HG03521 (cell line): ENCODE results near the gene DOCK3.
"Not testable (repeated sequence)": the region's sequence is repeated elsewhere in the genome, so short reads cannot be mapped to it uniquely, and the experiment has no call there.

Source experiments
- ATAC-seq: cut with Tn5 transposase; IDR thresholded peaks from one replicate; pipeline ENCODE4 v1.9.1; 2021; ENCODE audit warnings: mild to moderate bottlenecking, moderate library complexity; ENCODE audit not compliant: unreplicated experiment

The DOCK3 gene

GRCh38 chr3:50792568-50792967 is 117.8 kb downstream of the DOCK3 start:
- ATAC-seq: no peak

- ATAC-seq: not testable (repeated sequence)
Observed at GRCh38 chr3:50803805-50804204, 129.1 kb downstream of the DOCK3 start.

DNA sequence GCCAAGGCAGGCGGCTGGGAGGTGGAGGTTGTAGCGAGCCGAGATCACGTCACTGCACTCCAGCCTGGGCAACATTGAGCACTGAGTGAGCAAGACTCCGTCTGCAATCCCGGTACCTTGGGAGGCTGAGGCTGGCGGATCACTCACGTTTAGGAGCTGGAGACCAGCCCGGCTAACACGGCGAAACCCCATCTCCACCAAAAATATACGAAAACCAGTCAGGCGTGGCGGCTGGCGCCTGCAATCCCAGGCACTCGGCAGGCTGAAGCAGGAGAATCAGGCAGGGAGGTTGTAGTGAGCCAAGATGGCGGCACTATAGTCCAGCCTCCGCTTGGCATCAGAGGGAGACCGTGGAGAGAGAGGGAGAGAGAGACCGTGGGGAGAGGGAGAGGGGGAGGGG is 129.6 kb downstream of the DOCK3 start:
- ATAC-seq: not testable (repeated sequence)

DNA sequence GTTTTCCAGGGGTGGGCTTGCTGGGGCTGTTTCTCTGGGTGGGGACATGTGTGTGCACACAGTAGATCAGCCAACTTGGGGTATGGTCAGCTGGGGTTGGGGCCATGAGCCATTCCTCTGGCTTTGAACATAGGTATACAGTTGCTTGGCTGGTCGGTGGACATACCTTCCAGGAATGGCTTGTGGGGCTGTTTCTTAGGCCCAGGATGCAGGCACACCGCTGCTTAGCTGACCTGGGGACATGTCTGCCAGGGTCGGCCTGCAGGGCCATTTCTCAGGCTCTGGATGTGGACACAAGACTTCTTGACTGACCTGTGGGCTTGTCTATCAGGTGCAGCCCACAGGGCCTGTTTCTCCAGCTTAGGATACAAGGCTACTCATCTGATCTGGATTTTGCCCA is 130.6 kb downstream of the DOCK3 start:
- no peak for ATAC-seq

DNA sequence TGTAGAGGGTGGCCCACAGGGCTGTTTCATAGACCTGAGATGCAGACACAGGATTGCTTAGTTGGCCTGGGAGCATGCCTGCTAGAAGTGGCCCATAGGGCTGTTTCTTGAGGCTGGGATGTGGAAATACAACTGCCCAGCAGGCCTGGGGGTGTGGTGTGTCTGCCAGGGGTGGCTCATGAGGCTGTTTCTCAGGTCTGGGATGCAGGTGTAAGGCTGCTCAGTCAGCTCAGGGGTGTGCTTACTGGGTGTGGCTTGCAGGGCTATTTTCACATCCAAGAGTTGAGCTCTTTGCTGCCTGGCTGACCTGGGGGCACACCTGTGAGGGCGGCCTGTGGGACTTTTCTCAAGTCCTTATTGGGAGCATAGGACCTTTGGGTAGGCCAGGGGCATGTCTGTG is 131.3 kb downstream of the DOCK3 start:
- no peak for ATAC-seq

GRCh38 chr3:50806806-50807205 is 132.1 kb downstream of the DOCK3 start:
- no peak for ATAC-seq

GRCh38 chr3:50807266-50807665 is 132.5 kb downstream of the DOCK3 start:
- no peak for ATAC-seq

DNA sequence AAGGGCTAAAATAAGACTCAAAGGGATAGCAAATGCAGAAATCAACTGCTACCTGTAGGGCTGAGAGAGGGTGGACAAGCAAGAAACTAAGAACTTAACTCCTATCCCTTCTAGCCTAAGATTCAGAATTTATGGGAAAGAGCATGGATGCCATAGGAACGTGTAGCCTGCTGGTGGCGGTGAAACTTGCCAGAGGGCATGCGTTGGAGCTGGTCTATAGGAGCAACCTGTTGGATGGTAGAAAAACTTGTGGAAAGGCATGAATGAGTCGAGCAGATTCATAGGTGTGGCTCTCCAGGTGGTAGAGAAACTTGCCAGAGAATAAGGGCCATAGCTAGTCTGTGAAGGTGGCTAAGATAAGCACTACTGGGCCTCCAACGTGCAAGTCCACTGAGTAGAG is 137.2 kb downstream of the DOCK3 start:
- ATAC-seq: no peak

GRCh38 chr3:50815844-50816243 is 141.1 kb downstream of the DOCK3 start:
- no peak for ATAC-seq

DNA sequence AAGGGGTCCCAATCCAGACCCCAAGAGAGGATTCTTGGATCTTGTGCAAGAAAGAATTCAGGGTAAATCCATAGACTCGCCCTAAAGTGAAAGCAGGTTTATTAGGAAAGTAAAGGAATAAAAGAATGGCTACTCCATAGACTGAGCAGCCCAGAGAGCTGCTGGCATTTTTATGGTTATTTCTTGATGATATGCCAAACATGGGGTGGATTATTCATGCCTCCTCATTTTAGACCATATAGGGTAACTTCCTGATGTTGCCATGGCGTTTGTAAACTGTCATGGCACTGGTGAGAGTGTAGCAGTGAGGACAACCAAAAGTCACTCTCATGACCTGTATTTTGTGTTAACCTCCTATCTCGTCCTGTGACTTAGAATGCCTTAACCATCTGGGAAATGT is 142.2 kb downstream of the DOCK3 start:
- ATAC-seq: no peak

DNA sequence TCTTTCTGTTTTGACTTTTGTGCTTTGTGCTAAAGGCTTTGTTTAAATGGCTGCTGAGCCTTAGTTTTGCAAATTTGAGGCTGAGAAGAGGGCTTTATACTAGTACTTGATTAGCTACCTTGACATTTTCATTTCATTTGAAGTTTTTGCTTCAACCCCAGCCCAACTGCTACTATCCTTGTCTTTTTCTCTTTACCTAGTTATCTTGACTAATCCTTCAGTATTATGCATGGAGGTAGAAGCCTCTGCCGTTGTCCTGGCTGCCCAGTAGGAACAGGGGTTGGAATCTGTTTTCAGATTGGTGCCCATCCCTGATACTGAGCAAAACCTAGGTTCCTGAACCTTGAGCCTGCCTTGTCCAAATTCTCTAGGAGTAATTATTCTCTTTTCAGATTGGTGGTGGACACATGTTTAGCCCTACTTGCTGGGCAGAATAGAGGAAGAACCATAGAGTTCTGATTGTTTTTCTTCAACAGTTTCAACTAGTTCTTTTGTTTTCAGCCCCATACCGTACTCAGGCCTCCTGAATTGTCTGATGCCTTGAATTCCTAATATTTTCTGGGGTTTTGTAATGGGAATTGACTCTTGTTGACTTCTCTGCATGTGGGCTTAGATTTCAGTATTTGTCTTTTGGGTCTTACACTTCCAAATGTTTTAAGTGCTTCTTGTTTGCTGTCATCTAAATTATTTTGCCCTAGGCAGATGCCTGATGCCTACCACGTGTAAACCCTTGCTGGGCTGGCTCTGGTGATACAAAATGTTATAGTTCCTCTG is 143.2 kb downstream of the DOCK3 start:
- ATAC-seq: no peak

DNA sequence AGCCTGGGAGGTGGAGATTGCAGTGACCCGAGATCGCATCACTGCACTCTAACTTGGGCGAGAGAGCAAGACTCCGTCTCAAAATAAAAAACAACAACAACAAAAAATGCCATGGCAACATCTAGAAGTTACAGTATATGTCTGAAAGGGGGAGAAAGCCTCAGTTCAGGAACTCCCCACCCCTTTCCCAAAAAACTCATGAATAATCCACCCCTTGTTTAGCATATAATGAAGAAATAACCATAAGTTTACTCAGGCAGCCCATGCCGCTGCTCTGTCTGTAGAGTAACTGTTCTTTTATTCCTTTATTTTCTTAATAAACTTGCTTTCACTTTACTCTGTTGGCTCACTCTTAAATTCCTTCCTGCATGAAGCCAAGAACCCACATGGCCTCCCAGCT is 145.2 kb downstream of the DOCK3 start:
- ATAC-seq: no peak

- no peak for ATAC-seq
Observed at GRCh38 chr3:50825841-50826240, 151.1 kb downstream of the DOCK3 start.

DNA sequence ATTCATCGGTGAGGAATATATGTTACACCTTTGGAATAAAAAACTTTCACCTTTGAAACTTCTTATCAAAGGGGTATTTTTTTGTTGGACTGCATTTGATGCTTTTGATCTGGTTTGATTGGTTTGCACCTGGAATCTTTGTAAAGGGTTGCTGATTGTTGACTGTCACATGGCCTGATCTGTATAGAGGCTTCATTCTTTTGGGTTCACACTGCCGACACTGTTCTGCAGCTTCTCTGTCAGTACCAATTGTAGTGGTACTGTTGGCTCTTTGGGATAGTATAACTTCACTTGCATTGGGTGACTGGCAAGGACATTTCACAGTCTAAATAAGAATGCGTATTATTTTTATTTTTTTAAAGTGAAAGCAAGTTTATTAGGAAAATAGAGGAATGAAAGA is 155.7 kb downstream of the DOCK3 start:
- no peak for ATAC-seq

- not testable (repeated sequence) for ATAC-seq
Observed at GRCh38 chr3:50831009-50831408, 156.3 kb downstream of the DOCK3 start.

DNA sequence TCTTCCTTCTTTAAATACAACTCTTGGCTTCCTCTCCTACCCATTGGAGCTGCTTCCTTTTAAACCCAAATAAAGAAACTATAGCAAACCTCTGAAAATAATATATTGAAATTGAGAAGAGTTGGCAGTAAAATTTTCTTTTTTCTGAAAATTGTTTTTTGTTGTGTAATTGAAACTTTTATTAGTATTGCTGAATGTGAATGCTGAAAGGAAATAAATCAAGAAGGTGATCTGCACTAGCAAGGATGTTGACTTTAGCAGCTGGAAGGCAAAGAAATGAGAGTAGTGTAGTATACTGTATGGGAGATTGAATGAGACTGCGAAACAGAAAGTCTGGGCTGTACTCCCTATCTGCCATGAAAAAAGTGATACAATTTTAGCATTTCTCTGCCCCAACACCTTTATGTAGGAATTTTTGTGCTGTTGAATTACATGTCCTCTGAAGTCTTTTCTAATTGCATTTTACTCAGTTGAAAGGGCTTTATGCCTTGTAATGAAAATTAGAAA is 166.3 kb downstream of the DOCK3 start:
- no peak for ATAC-seq

- ATAC-seq: no peak
Observed at GRCh38 chr3:50848308-50848707, 173.6 kb downstream of the DOCK3 start.

- ATAC-seq: no peak
Observed at GRCh38 chr3:50850639-50851511, 176.1 kb downstream of the DOCK3 start.

- no peak for ATAC-seq
Observed at GRCh38 chr3:50853936-50854335, 179.2 kb downstream of the DOCK3 start.

GRCh38 chr3:50862221-50862620 is 187.5 kb downstream of the DOCK3 start:
- no peak for ATAC-seq

DNA sequence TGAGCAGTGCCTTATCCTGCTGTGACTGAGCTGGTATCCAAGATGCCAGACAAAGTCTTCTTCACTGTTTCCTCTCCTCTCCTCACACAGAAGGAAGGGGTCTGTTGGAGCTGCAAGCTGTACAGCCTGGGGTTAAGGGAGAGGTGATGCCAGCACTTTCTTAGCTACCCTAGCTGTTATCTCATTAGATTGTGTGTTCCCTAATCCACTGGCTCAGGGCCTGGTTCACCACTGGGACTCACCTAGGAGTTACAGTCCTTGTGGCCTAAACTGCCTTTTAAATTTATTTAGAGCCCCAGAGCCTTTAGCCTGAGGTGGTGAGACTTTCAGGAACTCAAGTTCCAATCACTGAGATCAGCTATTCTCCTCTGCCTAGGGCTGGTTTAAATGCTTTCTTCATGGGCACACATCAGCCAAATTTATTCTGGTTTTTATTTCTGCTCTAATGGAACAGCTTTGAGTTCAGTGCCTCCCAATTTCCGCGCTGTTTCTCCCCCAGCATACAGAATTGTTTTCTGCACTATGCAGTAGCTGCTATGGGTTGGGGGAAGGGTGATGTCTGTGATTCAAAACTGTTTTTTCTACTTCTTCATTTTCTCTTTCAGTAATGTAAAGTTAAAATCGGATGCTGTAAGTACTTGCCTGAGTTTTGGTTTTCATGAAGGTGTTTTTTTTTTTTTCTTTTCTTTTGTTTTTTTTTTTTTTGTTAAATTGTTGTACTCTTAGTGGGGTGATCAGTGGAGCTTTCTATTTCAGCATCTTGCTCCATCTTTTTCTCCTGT is 198.8 kb downstream of the DOCK3 start:
- peak; percentile 64 for ATAC-seq
